ENCODE measurements around the gene APOBEC3G. TPM values are rescaled to one million over a fixed set of nuclear protein-coding genes. Genes with fewer than 3 reads are reported as not detected.

APOBEC3G gene
- total RNA-seq, 3 donors from 2014 or later: 5.7 to 6.2 (median 6.1) TPM

DNA sequence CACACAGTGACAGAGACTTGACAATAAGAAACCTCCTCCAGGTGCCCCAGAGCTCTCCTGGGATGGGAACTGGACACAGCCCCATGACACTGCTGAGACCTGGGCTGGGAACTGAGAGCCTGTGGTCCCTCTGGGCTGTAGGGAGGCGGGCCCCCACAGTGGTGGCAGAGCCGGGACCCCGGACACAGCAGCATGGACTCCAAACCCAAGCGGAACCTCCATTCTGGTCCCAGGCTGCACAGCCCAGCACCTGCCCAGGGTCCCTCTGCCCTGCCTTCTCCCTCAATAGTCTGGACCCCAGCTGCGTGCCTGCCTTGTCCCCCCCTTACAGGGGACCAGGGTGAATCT is 11.6 kb downstream of the APOBEC3G start:
- no peaks in the 10 kb centered on the region for H3K9me3 ChIP-seq
- intact Hi-C loops (cut with DNase I, micrococcal nuclease): no loop called here
- H3K4me1 ChIP-seq (ENCODE audit: low read depth): no peaks in the 10 kb centered on the region
- DNase-seq (peak in 2 of 3 donors; percentile 14 to 27), ATAC-seq (no peak)
- TF ChIP-seq, protein P1, sequence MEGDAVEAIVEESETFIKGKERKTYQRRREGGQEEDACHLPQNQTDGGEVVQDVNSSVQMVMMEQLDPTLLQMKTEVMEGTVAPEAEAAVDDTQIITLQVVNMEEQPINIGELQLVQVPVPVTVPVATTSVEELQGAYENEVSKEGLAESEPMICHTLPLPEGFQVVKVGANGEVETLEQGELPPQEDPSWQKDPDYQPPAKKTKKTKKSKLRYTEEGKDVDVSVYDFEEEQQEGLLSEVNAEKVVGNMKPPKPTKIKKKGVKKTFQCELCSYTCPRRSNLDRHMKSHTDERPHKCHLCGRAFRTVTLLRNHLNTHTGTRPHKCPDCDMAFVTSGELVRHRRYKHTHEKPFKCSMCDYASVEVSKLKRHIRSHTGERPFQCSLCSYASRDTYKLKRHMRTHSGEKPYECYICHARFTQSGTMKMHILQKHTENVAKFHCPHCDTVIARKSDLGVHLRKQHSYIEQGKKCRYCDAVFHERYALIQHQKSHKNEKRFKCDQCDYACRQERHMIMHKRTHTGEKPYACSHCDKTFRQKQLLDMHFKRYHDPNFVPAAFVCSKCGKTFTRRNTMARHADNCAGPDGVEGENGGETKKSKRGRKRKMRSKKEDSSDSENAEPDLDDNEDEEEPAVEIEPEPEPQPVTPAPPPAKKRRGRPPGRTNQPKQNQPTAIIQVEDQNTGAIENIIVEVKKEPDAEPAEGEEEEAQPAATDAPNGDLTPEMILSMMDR (IDR thresholded peaks at IDR 0.05): no peak
- no peaks in the 10 kb centered on the region for H3K36me3 ChIP-seq (ENCODE audit: low read depth)
- no peak overlapping the region for H3K4me3 ChIP-seq

DNA sequence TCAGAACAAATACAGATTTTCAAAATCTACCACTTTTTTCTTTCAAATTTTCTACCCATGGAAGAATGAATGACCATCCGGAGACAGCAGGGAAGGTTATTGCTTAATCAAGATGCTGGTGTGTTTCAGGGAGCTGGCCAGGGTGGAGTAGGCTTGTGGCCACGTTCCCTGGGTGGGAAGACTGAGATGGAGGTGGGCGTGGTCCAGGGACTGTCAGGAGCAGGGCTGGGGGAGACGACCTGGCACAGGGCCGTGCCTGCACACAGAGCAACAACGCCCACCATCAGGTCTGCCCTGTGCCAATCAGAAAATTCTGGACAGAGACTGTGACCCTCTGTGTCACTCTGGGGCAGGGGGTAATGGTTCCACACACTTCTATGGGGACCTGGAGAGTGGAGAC is 12.9 kb downstream of the APOBEC3G start:
- Histone ChIP-seq H3K36me3 (ENCODE audit: low read depth) (no peaks in the 10 kb centered on the region), H3K4me3 (no peak overlapping the region), H3K9me3 (no peaks in the 10 kb centered on the region), H3K4me1 (ENCODE audit: low read depth) (no peaks in the 10 kb centered on the region)
- no peak for ATAC-seq
- no peak for DNase-seq
- intact Hi-C loops (cut with DNase I, micrococcal nuclease): no loop called here
- TF ChIP-seq, protein P1 (IDR thresholded peaks at IDR 0.05): no peak

DNA sequence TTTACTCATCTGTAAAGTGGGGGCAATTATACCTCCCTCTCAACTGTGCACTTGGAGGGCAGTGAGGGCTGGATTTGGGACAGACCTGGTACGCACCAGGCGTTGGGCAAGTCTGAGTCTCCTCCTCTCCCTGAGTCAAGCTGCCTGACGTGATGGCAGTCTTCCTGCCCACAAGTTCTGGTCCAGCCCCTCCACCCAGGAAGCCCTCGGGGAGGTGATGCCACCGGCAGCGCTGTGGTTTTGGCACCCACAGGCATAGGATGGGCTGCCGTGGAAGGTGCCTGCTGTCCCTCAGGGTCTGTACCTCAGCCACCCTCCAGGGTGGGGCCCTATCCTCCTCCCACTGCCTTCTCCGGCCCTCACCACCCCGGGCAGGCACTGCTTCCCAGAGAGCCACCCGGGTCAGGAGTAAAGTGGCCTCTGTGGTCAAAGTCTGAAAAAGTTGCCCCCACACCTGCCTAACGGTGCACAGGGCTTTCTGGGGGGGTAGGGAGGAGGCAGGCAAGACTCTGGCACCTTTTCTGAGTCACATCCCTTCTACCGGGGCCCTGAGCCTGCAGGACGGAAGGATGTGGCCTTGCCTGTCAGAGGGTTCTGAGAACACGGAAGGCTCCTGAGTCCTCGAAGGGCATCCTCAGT is 13.5 kb downstream of the APOBEC3G start:
- H3K4me1 ChIP-seq (ENCODE audit: low read depth): no peaks in the 10 kb centered on the region
- no peaks in the 10 kb centered on the region for H3K36me3 ChIP-seq (ENCODE audit: low read depth)
- DNase-seq (peak; percentile 33 to 87 (median 68)), ATAC-seq (peak; percentile 77)
- H3K4me3 ChIP-seq: no peak overlapping the region
- no peaks in the 10 kb centered on the region for H3K9me3 ChIP-seq
- TF ChIP-seq, protein P1 (IDR thresholded peaks at IDR 0.05): no peak
- intact Hi-C loops (cut with DNase I, micrococcal nuclease): no loop called here

DNA sequence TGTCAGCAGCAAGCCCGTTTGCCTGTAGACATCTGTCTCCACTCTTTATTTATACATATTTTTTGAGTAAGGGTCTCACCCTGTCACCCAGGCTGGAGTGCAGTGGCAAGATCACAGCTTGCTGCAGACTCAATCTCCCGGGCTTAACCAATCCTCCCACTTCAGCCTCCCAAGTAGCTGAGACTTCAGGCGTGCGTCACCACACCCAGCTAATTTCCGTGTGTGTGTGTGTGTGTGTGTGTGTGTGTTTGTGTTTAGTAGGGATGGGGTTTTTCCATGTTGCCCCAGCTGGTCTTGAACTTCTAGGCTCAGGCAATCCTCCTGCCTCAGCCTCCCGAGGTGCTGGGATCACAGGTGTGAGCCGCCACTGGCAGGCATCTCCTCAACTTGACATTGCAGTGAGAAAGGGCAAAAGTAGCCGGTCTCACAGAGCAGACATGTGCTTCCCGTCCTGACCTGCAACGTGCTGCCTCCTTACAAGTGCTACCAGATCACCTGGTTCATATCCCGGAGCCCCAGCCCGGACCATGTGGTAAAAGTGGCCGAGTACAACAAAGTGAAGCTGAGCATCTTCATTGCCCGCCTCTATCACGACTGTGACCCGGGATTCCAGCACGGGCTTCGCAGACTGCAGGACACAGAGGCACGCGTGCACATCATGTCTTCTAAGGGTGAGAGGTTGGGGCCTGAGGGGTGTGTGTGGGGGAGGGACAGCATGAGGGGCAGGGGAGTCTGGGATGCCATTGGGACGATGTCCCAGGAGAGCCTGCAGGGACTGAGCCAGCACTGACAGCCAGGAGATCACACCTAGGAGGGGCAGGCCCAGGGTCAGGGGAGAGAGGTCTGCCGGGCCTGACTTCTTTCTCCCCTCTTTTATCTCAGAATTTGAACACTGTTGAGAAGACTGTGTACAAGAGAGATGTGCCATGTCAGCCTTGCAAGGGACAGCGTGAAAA is 14.3 kb downstream of the APOBEC3G start:
- DNase-seq: peak in 1 of 3 donors; percentile 21
- no peaks in the 10 kb centered on the region for H3K9me3 ChIP-seq
- intact Hi-C loops (cut with DNase I, micrococcal nuclease): no loop called here
- H3K4me1 ChIP-seq (ENCODE audit: low read depth): no peaks in the 10 kb centered on the region
- H3K4me3 ChIP-seq: no peak overlapping the region
- H3K36me3 ChIP-seq (ENCODE audit: low read depth): no peaks in the 10 kb centered on the region
- no peak for ATAC-seq
- TF ChIP-seq, protein P1 (IDR thresholded peaks at IDR 0.05): no peak

- intact Hi-C loops (cut with DNase I, micrococcal nuclease): no loop called here
- H3K36me3 ChIP-seq (ENCODE audit: low read depth): no peaks in the 10 kb centered on the region
- no peaks in the 10 kb centered on the region for H3K4me1 ChIP-seq (ENCODE audit: low read depth)
- ATAC-seq (no peak), DNase-seq (peak in 1 of 3 donors; percentile 15)
- TF ChIP-seq, protein P1 (IDR thresholded peaks at IDR 0.05): no peak
- no peaks in the 10 kb centered on the region for H3K9me3 ChIP-seq
- H3K4me3 ChIP-seq: no peak overlapping the region
These were observed 15.2 kb downstream of the APOBEC3G start for GRCh38 chr22:39092111-39092862.
